Cardiac muscle cell (in vitro differentiated cells and primary cell): ENCODE data around the gene GNAS-AS1. TPM values are rescaled to one million over a fixed set of nuclear protein-coding genes. Genes with fewer than 3 reads are reported as not detected.

ENCODE experiments used
- DNase-seq, 2 donors: peaks; one replicate each; pipeline versions ENCODE4 v3.0.0 to v3.0.0-alpha.2; 2010 to 2017; ENCODE audit warnings: low read depth in 1 of 2, low spot score in 1 of 2
- H3K27ac ChIP-seq: fragments of 200-600 bp; sonication (generic); 2 replicates; pipeline ENCODE4 v1.5.1; 2016
- H3K27me3 ChIP-seq: fragments of 200-600 bp; sonication (generic); 2 replicates; pipeline ENCODE4 v1.6.0; 2016; ENCODE audit warnings: control low read depth
- H3K36me3 ChIP-seq: fragments of 200-600 bp; sonication (generic); 2 replicates; pipeline ENCODE4 v1.5.1; 2016; ENCODE audit warnings: control low read depth
- H3K4me1 ChIP-seq: fragments of 200-600 bp; sonication (generic); 2 replicates; pipeline ENCODE4 v1.8.1; 2017; ENCODE audit warnings: low read depth, mild to moderate bottlenecking, mixed run types
- H3K4me3 ChIP-seq: fragments of 200-600 bp; sonication (generic); 2 replicates; pipeline ENCODE4 v1.5.1; 2016; ENCODE audit warnings: mild to moderate bottlenecking
- H3K9me3 ChIP-seq: fragments of 200-600 bp; sonication (generic); 2 replicates; pipeline ENCODE4 v1.5.1; 2017; ENCODE audit warnings: low read depth, mild to moderate bottlenecking, control low read depth
- CTCF ChIP-seq: IDR thresholded peaks from 2 replicates; pipeline ENCODE4 v1.5.1; 2012; ENCODE audit warnings: low read depth, mild to moderate bottlenecking, low read length
- polyA plus RNA-seq: library from polyadenylated mRNA; unstranded; fragments of >200 nt; fragmentation: Nextera tagmentation; extraction: Ambion mirVana; gene quantifications from 2 replicates; pipeline ENCODE4 v1.2.1, GENCODE V29; 2016
- total RNA-seq: library from RNA; depleted of rRNA; stranded (reverse); fragments of >200 nt; gene quantifications from 2 replicates; pipeline ENCODE4 v1.2.3, GENCODE V29; 2016

Gene GNAS-AS1
- total and polyA plus RNA-seq, 2 experiments from 2014 or later = 1.4 to 1.8 TPM

- no peak for TF ChIP-seq CTCF
- Histone ChIP-seq H3K4me1 (peaks cover 26% of the 10 kb centered on the region), H3K36me3 (no peaks in the 10 kb centered on the region), H3K27ac (no peak overlapping the region), H3K9me3 (no peaks in the 10 kb centered on the region), H3K4me3 (no peak overlapping the region), H3K27me3 (no peaks in the 10 kb centered on the region)
- no peak for DNase-seq
Measured at GRCh38 chr20:58816051-58816450, 34.7 kb downstream of the GNAS-AS1 start.

- DNase-seq = no peak
- Histone ChIP-seq H3K36me3 (no peaks in the 10 kb centered on the region), H3K27ac (no peak overlapping the region), H3K9me3 (no peaks in the 10 kb centered on the region), H3K4me1 (peaks cover 26% of the 10 kb centered on the region), H3K4me3 (no peak overlapping the region), H3K27me3 (no peaks in the 10 kb centered on the region)
- TF ChIP-seq CTCF = no peak
Measured at GRCh38 chr20:58815448-58815847, 35.3 kb downstream of the GNAS-AS1 start.

GRCh38 chr20:58813369-58813768 is 37.3 kb downstream of the GNAS-AS1 start:
- no peak overlapping the region for H3K27ac ChIP-seq
- DNase-seq = no peak
- no peak overlapping the region for H3K4me3 ChIP-seq
- no peak for TF ChIP-seq CTCF
- H3K36me3 ChIP-seq = no peaks in the 10 kb centered on the region
- peaks cover 15% of the 10 kb centered on the region for H3K4me1 ChIP-seq
- no peaks in the 10 kb centered on the region for H3K27me3 ChIP-seq
- H3K9me3 ChIP-seq = no peaks in the 10 kb centered on the region

GRCh38 chr20:58811334-58811733 is 39.4 kb downstream of the GNAS-AS1 start:
- Histone ChIP-seq H3K27ac (no peak overlapping the region), H3K9me3 (no peaks in the 10 kb centered on the region), H3K4me1 (peaks cover 10% of the 10 kb centered on the region), H3K27me3 (no peaks in the 10 kb centered on the region), H3K4me3 (no peak overlapping the region), H3K36me3 (no peaks in the 10 kb centered on the region)
- no peak for TF ChIP-seq CTCF
- no peak for DNase-seq

- Histone ChIP-seq H3K4me1 (peaks cover 10% of the 10 kb centered on the region), H3K9me3 (no peaks in the 10 kb centered on the region), H3K36me3 (no peaks in the 10 kb centered on the region), H3K4me3 (no peak overlapping the region), H3K27me3 (no peaks in the 10 kb centered on the region), H3K27ac (no peak overlapping the region)
- no peak for DNase-seq
- no peak for TF ChIP-seq CTCF
Measured at GRCh38 chr20:58810879-58811250, 39.8 kb downstream of the GNAS-AS1 start.
